Activated CD4-positive, alpha-beta T cell treated with anti-CD3 and anti-CD28 coated beads for 4 hours (primary cell): Measurements from ENCODE around the gene SERTAD3.
"Not testable (repeated sequence)": the region's sequence is repeated elsewhere in the genome, so short reads cannot be mapped to it uniquely, and the experiment has no call there.

Experiments
- DNase-seq, 2 donors: peaks; one replicate each; pipeline ENCODE4 v3.0.0-alpha.2; 2020

Gene SERTAD3

DNA sequence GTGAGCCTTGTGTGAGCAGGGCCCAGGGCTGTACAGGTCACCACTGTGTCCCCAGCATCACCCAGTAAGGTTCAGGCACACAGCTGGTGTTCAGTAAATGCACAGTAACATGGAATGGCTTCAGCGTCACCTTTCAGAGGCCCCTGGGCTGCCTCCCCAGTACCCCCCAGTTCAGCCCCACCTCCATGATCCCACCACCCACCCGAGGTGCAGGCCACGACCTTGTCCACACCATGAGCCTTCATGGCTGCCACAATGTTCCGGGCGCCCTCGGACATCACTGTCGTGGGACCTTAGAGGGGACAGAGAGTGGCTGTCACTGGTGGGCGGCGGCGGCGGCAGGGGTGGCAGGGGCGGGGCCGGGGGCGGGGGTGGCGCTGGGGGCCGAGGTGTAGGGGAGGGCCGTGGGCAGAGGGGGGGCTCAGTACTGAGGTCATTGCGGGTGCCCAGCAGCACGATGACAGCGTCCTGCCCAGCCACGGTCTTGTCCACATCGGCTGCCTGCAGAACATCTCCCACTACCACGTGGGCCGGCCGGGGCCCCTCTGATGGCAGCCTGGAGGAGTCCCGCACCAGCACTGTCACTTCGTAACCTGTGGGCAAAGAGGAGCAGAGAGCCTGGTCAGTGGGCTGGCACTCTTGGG lies 13.9 kb upstream of the SERTAD3 start:
- no peak for DNase-seq

DNA sequence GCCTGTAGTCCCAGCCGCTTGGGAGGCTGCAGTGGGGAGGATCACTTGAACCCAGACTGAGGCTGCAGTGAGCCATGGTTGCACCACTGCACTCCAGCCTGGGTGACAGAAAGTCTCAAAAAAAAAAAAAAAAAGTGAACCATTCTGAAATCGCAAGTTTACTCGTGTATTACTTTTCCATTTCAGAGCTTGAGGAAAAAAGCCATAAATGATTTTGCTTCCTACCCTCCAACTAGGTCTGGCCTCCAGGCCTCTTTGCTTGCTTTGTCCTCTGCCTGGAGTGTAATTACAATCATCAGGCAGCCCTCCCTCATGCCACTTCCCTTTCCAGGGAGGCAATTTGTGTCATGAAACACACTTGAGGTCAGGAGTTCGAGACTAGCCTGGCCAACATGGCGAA lies 12.9 kb upstream of the SERTAD3 start:
- DNase-seq: no peak

DNA sequence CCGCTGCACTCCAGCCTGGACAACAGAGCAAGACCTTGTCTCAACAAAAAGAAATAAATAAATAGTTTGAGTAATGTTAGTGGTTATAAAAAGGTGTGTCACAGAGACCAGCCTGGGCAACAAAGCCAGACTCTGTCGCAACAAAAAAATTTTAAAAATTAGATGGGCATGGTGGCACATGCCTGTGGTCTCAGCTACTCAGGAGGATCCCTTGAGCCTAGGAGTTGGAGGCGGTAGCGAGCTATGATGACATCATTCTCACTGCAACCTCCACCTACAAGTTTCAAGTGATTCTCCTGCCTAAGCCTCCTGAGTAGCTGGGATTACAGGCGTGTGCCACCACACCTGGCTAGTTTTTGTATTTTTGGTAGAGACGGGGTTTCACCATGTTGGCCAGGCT lies 9.8 kb upstream of the SERTAD3 start:
- DNase-seq: not testable (repeated sequence)

DNA sequence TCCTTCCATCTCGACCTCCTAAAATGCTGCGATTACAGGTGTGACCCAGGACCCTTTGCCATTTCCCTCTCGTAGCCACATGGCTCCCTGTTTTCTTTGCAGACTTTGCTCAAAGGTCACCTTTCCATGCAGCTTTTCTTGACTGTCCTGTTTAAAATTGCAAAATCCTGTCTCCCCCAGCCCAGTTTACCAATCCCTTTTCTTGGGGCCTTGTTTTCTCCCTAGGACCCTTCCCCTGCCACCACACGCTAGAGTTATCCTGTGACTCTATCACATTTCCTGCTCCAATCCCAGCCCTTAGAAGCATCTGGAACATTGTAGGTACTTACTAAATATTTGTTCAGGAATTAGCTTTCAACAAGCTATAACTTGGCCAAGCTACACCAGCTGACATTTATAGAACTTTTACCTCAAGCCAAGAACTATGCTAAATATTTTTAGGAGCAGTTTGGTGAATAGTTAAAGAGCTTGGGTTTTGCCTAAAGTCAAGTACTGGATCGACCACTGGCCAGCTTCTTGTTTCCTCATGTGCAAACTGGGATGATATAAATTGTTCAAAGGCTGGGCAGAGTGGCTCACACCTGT lies 9.1 kb upstream of the SERTAD3 start:
- DNase-seq: no peak

DNA sequence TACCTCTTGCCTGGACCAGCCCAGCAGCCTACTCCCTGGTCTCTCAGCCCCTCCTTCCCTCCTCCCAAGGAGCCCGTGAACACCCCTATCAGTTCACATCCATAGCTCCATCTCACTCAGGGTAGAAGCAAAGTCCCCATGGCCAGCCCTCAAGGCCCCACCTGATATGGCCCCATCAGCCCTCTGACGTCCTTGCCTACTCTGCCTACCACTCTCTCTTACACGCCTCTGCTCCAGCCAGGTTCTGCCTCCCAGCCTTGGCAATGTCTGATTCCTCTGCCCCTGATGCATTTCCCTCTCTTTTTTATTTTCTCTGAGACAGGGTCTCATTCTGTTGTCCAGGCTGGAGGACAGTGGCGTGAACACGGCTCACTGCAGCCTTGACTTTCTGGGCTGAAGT lies 7.9 kb upstream of the SERTAD3 start:
- no peak for DNase-seq

DNA sequence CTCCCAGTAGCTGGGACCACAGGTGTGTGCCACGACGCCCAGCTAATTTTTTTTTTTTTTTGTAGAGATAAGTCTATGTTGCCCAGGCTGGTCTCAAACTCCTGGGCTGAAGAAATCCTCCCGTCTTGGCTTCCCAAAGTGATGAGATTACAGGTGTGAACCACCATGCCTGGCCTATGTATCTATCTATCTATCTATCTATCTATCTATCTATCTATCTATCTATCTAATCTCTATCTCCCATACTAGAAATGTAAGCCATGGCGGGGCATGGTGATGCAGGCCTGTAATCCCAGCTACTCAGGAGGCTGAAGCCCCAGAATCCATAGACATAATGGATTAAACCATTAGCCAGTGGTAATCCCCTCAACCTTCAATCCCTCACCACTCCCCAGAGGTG lies 6.5 kb upstream of the SERTAD3 start:
- no peak for DNase-seq

DNA sequence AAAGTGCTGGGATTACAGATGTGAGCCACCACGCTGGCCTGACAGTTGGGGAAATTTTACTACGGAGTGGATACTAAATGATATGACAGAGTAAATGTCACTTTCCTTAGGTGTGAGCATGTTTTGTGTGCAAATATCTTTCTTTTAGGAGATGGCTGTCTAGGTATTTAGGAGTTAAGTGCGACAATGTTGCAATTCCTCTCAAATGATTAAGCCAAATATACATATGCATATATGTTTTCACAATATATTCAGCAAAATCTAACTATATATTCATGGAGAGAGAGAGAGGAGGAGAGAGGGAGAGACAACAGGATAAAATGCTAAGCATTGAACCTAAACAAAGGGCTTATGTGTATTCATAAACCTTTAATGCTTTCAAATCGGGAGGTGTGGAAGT lies 5.4 kb upstream of the SERTAD3 start:
- no peak for DNase-seq

DNA sequence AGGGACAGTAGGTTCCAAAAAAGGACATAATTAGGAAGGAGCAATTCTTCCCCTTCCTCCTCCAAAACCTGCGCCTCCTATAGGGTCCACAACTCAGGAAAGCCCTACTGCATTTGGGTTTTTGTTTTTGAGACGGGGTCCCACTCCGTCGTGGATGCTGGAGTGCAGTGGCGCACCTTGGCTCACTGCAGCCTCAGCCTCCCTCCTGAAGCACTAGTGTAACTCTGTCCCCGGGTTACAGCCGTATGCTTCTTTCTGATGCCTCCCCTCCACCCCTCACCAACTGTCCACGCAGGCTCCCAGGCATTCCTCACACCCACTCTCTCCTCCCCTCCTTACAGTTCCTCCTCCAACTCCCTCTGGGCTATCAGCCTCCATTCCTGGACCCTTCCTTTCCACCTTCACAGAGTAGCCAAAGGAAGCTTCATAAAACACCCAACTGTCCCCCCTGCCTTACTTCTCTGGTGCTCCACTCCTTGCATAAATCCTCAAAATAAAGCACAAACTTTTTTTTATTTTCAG lies 2.2 kb upstream of the SERTAD3 start:
- no peak for DNase-seq

DNA sequence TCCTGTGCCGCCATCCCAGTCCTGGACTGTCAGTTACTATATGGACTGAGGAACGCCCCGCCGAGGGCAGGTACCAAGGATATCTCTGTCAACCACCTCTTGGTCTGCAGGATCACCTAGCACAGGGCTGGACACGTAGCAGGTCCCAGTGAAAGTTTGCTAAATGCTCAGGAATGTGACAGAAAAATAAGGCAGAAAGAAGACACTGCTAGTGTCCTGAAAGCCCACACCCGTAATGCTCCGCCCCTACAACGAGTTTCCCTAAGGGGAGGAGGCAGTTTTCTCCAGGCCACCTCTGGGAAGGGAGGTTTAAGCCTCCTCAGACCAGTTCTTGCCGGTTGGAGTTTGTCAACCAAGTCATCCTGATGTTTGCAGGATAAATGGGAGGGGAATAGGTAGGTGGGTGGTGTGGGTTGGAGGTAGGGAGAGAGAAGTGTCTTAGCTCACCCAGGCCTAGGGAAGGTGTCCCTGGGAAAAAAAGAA lies 1.7 kb upstream of the SERTAD3 start:
- DNase-seq: no peak

DNA sequence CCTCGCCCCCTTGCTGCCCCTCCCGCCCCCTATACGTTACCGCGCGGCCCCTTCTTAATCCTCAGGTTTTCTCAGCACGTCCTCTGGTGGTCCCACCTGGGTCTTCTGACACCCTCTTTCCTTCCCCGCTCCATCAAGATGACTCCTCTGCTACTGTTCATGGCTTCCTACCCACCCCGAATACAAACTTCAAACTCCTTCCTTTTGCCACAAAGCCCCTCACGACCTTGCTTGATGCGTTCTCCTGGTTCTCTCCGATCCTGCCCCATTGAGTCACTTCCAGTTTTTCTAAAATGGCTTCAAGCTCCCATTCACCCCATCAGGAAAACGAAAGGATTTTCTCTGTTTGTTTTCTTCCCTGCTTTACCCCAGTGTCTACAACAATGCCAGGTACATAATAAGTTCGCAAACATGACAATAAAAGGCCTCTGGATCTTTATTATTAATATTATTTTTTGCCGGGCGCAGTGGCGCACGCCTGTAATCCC lies 734 bp upstream of the SERTAD3 start:
- DNase-seq: no peak

DNA sequence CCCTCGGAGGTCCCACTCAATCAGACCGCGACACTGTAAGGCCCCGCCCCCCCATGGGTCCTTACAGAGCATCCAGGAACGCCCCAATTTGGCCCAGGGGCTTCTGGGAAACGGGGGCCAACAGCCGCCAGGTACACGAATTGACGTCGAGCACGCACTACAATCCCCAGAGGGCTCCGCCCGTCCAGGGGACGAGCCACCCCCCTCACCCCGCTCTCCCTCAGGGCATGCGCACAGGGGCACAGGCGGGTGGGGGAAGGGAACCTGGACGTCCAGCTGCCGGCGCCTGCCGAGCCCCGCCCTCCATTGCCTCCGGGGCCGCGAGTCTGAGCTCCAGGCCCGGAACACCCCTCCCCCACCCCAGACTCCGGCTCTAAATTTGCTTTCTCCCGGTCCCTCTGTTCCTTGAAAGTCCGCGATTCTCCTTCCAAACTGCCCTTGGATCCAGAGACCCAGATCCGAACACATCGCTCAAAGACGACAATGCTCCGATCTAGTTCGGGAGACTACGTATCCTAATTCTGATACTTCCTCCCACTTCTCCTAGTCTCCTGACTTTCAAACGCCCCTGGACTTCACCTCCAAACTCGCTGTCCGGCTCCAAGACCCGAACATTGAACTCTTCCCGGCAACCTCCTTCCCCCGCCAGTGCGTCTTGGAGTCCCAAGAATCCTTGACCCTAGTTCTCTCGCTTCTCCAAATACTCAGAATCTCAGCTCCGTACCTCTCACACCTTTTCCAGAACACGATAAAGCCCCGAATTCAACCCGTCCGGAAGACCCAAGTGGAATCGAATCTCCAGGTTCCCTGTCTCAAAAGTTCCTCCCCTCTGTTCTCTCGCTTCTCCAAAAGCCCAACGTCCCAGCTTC lies 770 bp downstream of the SERTAD3 start:
- peak; percentile 99 to 100 for DNase-seq

DNA sequence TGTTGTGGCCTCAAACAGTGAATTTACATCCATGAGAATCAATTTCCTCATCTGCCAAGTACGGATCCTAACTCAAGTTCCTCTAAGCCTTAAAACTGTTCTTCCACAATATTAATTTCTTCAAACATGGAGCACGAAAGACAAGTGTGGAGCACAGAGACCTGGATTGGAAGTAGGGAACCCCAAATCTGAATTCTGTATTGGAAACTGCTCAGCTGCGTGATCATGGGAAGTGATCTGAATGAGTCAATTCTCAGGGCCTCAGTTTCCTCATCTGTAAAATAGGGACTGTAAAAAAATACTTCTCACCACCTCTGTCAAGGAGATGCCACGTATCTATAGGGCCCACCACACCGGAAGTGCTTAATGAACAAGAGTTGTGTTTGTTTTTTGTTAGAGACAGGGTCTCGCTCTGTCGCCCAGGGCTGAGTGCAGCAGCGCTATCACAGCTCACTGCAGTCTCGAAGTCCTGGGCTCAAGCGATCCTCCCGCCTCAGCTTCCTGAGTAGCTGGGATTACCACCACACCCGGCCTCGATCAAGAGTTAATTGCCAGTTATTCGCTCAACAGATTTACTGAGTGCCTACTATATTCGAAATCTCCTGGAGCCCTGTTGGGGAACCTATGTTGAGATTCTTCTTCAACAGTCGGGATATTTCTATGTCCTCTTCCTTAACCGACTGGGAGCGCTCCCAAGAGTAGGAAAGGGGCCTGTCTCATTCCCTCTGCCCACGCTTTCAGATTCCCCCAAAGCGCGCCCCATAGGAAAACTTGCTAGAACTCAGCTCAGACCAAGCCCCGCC lies 1.6 kb downstream of the SERTAD3 start:
- DNase-seq: no peak

DNA sequence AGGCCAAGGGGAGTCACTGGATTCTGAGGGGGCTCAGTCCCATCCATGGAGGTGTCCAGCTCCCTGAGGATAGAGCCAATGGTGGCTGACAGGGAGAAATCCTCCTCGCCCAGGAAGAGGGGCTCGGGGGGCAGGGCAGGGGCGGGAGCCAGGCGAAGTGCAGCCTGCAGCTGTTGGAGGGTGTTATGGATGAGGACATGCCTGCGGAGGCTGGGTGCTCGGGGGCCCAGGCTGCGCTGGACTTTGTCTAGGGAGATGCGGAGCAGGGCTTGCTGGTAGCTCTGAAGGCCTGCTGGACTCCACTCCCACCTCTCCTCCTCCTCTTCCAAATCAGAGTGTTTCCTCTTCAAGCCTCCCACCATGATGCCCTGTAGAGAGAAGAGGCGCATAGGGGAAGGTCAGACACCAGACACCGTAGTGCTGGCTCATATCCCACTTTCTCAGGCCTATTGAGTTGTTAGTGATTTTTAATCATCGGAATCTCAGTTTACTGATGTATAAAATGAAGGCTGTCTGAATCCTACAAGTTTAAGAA lies 2.3 kb downstream of the SERTAD3 start:
- DNase-seq: no peak

DNA sequence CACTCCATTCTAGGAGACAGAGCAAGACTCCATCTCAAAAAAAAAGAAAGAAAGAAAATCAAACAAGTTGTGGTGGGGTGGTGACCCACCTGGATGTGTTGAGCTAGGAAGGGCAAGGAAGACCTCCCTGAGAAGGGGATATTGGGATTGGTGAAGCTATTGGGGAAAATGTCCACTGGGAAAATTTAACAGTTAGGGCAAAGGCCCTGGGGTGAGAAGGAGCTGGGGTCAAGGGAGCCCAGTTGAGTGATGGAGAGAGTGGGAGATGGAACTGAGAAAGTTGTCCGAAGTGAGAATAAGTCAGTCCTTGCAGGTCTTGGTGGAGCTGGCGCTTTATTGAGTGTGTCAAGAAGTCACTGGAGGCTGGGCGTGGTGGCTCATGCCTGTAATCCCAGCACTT lies 5.9 kb downstream of the SERTAD3 start:
- DNase-seq: no peak

DNA sequence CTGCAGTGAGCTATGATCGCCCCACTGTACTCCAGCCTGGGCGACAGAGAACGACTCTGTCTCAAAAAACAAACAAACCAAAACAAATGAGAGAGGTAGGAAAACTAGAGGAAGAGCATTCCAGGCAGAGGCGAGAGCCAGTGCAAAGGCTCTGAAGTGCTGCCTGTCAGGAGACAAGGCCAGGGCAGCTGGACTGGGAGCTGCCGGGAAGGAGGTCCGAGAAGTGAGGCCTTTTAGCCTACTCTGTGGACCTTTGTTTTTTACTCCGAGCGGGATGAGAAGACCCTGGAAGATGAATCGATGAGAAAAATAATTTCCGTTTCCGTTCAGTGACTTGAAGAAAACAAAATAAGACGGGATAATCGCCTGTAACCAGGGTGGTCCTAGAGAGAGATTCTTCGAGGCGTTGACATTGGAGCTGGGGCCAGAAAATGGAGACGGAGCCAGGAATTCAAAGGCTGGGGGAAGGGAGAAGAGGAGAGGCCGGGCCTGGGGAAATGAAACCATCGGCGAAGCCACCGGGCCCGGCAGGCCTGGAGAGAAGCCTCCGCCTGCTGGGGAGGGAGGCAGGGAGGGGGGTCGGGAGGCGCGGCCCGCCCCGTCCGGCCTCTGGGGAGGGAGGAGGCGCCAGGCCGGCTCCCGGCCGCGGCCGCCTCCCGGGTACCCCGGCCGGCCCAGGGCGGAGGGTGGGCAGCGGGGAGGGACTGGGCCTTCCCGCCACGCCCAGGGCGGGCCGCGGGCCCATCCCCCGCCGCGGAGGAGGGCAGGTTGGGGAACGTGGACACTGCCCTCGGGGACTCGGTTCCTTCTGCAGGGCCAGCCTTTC lies 10.5 kb downstream of the SERTAD3 start:
- DNase-seq: peak; percentile 34 to 49

DNA sequence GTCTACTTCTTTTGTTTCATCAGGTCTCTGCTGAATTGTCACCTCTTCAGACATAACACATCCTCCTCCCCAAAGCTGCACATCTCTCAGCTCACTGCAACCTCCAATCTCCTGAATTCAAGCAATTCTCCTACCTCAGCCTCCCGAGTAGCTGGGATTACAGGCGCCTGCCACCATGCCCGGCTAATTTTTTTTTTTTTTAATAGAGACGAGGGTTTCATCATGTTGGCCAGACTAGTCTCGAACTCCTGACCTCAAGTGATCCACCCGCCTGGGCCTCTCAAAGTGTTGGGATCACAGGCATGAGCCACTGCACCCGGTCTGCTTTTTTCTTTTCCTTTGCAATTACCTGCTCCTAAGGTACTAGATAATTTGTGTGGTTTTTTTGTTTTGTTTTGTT lies 11.4 kb downstream of the SERTAD3 start:
- not testable (repeated sequence) for DNase-seq

DNA sequence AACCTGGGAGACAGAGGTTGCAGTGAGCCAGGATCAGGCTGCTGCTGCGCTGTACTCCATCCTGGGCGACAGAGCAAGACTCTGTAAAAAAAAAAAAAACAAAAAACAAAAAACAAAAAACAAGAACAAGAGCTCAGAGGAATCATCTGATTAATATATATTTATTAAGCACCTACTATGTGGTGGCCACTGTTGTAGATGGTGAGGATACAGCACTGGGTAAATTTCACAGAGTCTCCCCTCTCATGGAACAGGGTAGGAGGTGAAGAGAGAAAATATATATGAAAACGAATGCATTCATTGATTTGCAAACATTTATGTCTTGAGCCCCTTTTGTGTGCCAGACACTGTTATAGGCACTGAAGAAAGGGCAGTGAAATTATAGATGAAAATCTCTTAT lies 12.4 kb downstream of the SERTAD3 start:
- DNase-seq: no peak

DNA sequence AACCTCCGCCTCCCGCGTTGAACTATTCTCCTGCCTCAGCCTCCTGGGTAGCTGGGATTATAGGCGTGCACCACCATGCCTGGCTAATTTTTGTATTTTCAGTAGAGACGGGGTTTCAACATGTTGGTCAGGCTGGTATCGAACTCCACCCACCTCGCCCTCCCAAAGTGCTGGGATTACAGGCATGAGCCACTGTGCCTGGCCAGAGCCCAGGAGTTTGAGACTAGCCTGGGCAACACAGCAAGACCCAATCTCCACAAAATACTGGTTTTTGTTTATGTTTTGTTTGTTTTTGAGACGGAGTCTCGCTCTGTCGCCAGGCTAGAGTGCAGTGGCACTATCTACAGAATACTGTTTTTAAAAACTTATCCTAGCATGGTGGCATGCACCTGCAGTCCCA lies 13.9 kb downstream of the SERTAD3 start:
- not testable (repeated sequence) for DNase-seq

DNA sequence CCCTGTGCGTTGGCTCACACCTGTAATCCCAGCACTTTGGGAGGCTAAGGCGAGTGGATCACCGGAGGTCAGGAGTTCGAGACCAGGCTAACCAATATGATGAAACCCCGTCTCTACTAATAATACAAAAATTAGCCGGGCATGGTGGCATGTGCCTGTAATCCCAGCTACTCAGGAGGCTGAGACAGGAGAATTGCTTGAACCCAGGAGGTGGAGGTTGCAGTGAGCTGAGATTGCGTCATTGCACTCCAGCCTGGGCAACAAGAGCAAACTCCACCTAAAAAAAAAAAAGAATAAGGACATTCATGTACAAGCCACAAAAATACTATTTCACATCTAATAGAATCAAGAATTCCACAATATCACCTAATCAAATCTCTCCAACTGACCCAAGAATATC lies 15.9 kb downstream of the SERTAD3 start:
- not testable (repeated sequence) for DNase-seq

DNA sequence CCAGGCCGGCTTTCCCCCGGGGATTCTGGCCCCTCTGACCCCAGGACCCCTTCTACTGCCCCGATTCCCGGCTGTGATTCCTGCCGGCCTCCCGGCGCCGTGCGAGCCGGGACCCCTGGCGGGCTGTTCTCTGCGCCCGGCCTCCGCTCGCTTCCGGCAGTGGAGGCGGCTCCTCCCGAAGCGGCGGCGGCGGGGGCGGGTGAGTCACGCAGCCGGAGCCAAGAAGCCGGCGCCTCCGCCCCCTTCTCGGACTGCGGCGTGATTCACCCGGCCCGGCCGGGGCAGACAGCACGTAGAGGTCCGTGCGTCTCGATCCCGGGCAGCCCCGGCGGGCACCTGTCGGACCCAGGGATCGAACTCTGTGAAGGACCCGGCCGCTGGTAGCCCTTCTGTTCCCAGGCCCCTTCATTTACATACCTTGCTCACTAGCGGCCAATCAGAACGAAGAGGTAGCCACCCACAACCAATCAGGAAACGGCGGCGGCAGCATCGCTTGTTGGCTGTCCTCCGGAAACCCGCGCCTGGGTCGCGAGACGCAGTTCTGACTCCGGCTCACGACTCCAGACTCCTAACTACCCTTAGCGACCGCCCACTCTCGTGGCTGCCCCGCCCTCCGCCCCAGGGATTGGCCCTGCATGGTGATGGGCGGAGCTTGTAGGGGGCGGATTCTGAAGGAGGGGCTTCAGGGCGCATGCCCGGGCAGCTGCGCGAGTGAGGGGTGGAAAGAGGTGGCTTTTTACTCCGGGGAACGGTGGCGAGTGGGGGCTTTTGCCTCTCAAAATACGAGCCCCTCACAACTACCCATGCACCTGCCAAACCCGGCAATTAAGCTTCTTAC lies 18.5 kb downstream of the SERTAD3 start, which contains the start of gene SERTAD1:
SERTAD1 (minus strand) TSS at position 543 of the 838 bp plus-strand sequence. CDS start 2,446 bp downstream, outside the sequence.
- peak; percentile 100 for DNase-seq
